Glutamatergic neuron (in vitro differentiated cells): ENCODE data around the gene ZNF628. TPM values are rescaled to one million over a fixed set of nuclear protein-coding genes. Genes with fewer than 3 reads are reported as not detected.

Experiments
- DNase-seq: peaks from one replicate; pipeline ENCODE4 v3.0.0; 2022
- H3K27ac Mint-ChIP-seq: one replicate; pipeline ENCODE4 v1.8.0; 2020; ENCODE audit warnings: mild to moderate bottlenecking, mixed read lengths, inconsistent platforms; ENCODE audit not compliant: unreplicated experiment
- H3K27me3 Mint-ChIP-seq: one replicate; pipeline ENCODE4 v1.8.0; 2020; ENCODE audit warnings: mild to moderate bottlenecking, moderate library complexity, mixed read lengths, inconsistent platforms; ENCODE audit not compliant: unreplicated experiment
- H3K36me3 Mint-ChIP-seq: one replicate; pipeline ENCODE4 v1.8.0; 2020; ENCODE audit warnings: mild to moderate bottlenecking, mixed read lengths, inconsistent platforms; ENCODE audit not compliant: unreplicated experiment
- H3K4me1 Mint-ChIP-seq: one replicate; pipeline ENCODE4 v1.8.0; 2020; ENCODE audit warnings: mild to moderate bottlenecking, low read depth, mixed read lengths, inconsistent platforms; ENCODE audit not compliant: unreplicated experiment
- H3K4me3 Mint-ChIP-seq: one replicate; pipeline ENCODE4 v1.8.0; 2020; ENCODE audit warnings: mild to moderate bottlenecking, mixed read lengths, inconsistent platforms; ENCODE audit not compliant: unreplicated experiment
- H3K9me3 Mint-ChIP-seq: one replicate; pipeline ENCODE4 v1.8.0; 2020; ENCODE audit warnings: mild to moderate bottlenecking, moderate library complexity, mixed read lengths, inconsistent platforms; ENCODE audit not compliant: unreplicated experiment
- total RNA-seq: library from RNA; stranded (reverse); fragmentation: NEBNext Ultra II Directional; extraction: Animal tissue kit (Norgen Biotek cat#: 25700); gene quantifications from one replicate; pipeline ENCODE4 v1.2.1, GENCODE V29; 2021; ENCODE audit not compliant: unreplicated experiment
- TF ChIP-seq, protein P1 (sequence below): fragments of 200-600 bp; sonication (generic); IDR thresholded peaks from one replicate; pipeline ENCODE4 v1.5.0; 2021; ENCODE audit not compliant: partially characterized antibody, unreplicated experiment

Gene ZNF628
- total RNA-seq, 1 donor from 2014 or later: 13.7 TPM

DNA sequence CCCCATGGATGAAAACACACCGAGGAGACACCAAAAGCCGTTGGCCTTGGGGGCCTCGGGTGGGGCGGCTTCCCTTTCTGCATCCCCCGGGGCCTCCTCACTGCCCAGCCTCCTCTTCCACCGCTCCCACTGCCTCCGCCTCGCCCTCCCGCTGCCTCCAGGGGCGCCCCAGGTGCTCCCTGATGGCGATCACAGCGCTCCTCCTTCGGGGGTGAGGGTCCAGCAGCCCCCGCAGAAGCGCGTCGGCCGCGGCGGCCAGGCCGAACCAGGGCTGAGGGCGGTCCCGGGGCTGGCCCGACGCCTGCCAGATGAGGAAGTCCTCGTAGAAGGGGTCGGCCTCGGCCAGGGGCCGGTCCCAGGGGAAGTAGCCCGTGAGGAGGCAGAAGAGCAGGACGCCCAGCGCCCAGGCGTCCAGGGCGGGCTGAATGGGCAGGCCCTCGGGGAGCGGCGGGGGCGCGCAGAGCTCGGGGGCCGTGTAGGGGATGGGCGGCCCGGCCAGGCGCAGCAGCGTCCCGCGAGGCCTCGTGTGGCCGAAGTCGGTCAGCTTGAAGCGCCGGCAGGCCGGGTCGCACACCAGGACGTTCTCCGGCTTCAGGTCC, 53.3 kb downstream of the ZNF628 start:
- H3K27me3 Mint-ChIP-seq: peaks cover 2% of the 10 kb centered on the region
- H3K9me3 Mint-ChIP-seq: peaks cover 5% of the 10 kb centered on the region
- no peak overlapping the region for H3K4me3 Mint-ChIP-seq
- DNase-seq: no peak
- TF ChIP-seq, protein P1, sequence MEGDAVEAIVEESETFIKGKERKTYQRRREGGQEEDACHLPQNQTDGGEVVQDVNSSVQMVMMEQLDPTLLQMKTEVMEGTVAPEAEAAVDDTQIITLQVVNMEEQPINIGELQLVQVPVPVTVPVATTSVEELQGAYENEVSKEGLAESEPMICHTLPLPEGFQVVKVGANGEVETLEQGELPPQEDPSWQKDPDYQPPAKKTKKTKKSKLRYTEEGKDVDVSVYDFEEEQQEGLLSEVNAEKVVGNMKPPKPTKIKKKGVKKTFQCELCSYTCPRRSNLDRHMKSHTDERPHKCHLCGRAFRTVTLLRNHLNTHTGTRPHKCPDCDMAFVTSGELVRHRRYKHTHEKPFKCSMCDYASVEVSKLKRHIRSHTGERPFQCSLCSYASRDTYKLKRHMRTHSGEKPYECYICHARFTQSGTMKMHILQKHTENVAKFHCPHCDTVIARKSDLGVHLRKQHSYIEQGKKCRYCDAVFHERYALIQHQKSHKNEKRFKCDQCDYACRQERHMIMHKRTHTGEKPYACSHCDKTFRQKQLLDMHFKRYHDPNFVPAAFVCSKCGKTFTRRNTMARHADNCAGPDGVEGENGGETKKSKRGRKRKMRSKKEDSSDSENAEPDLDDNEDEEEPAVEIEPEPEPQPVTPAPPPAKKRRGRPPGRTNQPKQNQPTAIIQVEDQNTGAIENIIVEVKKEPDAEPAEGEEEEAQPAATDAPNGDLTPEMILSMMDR: no peak
- peaks cover 2% of the 10 kb centered on the region for H3K4me1 Mint-ChIP-seq
- no peaks in the 10 kb centered on the region for H3K36me3 Mint-ChIP-seq
- no peak overlapping the region for H3K27ac Mint-ChIP-seq

DNA sequence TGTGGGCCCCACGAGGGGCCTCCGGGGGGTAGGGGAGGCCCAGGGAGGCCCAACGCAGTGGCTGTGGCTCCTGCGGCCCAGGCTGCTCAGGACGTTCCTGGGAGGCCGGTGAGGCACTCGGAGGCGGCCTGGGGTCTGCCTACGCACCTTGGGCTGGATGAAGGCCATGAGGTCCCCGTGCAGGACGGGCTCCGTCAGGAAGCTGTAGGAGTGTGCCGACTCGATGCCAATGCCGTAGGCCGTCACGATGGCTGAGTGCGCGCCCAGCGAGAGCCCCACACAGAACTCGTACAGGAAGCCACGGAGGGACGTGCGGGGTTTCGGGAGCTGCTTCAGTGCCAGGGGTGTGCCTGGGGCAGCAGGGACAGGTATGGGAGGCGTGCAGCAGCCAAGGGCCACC, 54.6 kb downstream of the ZNF628 start:
- H3K9me3 Mint-ChIP-seq: peaks cover 3% of the 10 kb centered on the region
- H3K27me3 Mint-ChIP-seq: no peaks in the 10 kb centered on the region
- H3K36me3 Mint-ChIP-seq: no peaks in the 10 kb centered on the region
- TF ChIP-seq, protein P1: no peak
- no peak for DNase-seq
- no peak overlapping the region for H3K4me3 Mint-ChIP-seq
- no peaks in the 10 kb centered on the region for H3K4me1 Mint-ChIP-seq
- no peak overlapping the region for H3K27ac Mint-ChIP-seq

Other genes with a start within 250 kb of the ZNF628 start
- gene TMEM86B, start 247.9 kb upstream of the ZNF628 start, total RNA-seq: 7.6 TPM
- 82.3 TPM for gene PPP6R1, start 217.6 kb upstream of the ZNF628 start, total RNA-seq
- gene HSPBP1, start 196.5 kb upstream of the ZNF628 start, total RNA-seq: 41.5 TPM
- gene BRSK1, start 192.6 kb upstream of the ZNF628 start, total RNA-seq: 223 TPM
- gene TMEM150B, start 151.3 kb upstream of the ZNF628 start, total RNA-seq: not detected
- gene KMT5C, start 136.7 kb upstream of the ZNF628 start, total RNA-seq: 105 TPM
- gene COX6B2, start 121.9 kb upstream of the ZNF628 start, total RNA-seq: 2.8 TPM
- gene GARIN5B, start 113.4 kb upstream of the ZNF628 start, total RNA-seq: 0.17 TPM
- gene IL11, start 106.2 kb upstream of the ZNF628 start, total RNA-seq: 18.1 TPM
- 3.7 TPM for gene TMEM190, start 99.8 kb upstream of the ZNF628 start, total RNA-seq
- 1.3 TPM for gene TMEM238, start 92.3 kb upstream of the ZNF628 start, total RNA-seq
- gene RPL28, start 90.7 kb upstream of the ZNF628 start, total RNA-seq: 1,087 TPM
- gene UBE2S, start 68.8 kb upstream of the ZNF628 start, total RNA-seq: 235 TPM
- gene SHISA7, start 33.3 kb upstream of the ZNF628 start, total RNA-seq: 3.2 TPM
- 24.9 TPM for gene ISOC2, start 15.0 kb upstream of the ZNF628 start, total RNA-seq
- not detected for gene C19orf85, start 11.9 kb upstream of the ZNF628 start, total RNA-seq
- 125 TPM for gene NAT14, start 8.6 kb downstream of the ZNF628 start, total RNA-seq
- gene SSC5D, start 11.8 kb downstream of the ZNF628 start, total RNA-seq: 7.6 TPM
- 0.42 TPM for gene SBK2, start 60.5 kb downstream of the ZNF628 start, total RNA-seq
- gene SBK3, start 68.9 kb downstream of the ZNF628 start, total RNA-seq: not detected
- gene ZNF579, start 104.2 kb downstream of the ZNF628 start, total RNA-seq: 48.9 TPM
- gene FIZ1, start 122.9 kb downstream of the ZNF628 start, total RNA-seq: 26.0 TPM
- 6.7 TPM for gene ZNF524, start 123.7 kb downstream of the ZNF628 start, total RNA-seq
- gene ZNF865, start 129.0 kb downstream of the ZNF628 start, total RNA-seq: 14.6 TPM
- gene ZNF784, start 147.9 kb downstream of the ZNF628 start, total RNA-seq: 8.4 TPM
- 43.6 TPM for gene ZNF580, start 164.4 kb downstream of the ZNF628 start, total RNA-seq
- gene ZNF581, start 167.0 kb downstream of the ZNF628 start, total RNA-seq: 31.0 TPM
- 32.1 TPM for gene CCDC106, start 171.6 kb downstream of the ZNF628 start, total RNA-seq
- gene U2AF2, start 178.4 kb downstream of the ZNF628 start, total RNA-seq: 216 TPM
- 150 TPM for gene EPN1, start 198.6 kb downstream of the ZNF628 start, total RNA-seq